Measurements from ENCODE around the gene RAB31. TPM values are rescaled to one million over a fixed set of nuclear protein-coding genes. Genes with fewer than 3 reads are reported as not detected.
A peak's percentile ranks its signal among the peaks of the same experiment; 100 is the strongest.

The RAB31 gene
- polyA plus RNA-seq, 1 donor: 27.1 TPM

GRCh38 chr18:9788860-9789259 lies 80.8 kb downstream of the RAB31 start:
- no peak for DNase-seq (ENCODE audit: low read depth)

- no peak for DNase-seq (ENCODE audit: low read depth)
These were observed 82.2 kb downstream of the RAB31 start for GRCh38 chr18:9790261-9790660.

DNA sequence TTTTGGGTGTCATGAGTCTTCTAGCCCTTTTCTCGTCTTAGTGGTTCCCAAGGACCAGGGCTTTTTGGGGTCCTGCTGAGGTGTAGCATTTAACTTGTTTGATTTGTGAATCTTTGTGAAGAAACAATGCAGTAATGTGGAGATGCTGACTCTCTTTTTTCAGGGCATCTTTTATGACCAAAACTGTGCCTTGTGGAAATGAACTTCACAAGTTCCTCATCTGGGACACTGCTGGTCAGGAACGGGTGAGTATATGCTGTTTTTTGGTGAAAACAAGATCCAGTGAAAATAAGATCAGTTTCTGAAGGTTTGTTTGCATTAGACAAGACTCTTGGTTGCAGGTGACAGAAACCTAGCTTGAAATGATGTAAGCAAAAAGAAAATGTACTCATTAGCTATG lies 83.9 kb downstream of the RAB31 start:
- no peak for DNase-seq (ENCODE audit: low read depth)

DNA sequence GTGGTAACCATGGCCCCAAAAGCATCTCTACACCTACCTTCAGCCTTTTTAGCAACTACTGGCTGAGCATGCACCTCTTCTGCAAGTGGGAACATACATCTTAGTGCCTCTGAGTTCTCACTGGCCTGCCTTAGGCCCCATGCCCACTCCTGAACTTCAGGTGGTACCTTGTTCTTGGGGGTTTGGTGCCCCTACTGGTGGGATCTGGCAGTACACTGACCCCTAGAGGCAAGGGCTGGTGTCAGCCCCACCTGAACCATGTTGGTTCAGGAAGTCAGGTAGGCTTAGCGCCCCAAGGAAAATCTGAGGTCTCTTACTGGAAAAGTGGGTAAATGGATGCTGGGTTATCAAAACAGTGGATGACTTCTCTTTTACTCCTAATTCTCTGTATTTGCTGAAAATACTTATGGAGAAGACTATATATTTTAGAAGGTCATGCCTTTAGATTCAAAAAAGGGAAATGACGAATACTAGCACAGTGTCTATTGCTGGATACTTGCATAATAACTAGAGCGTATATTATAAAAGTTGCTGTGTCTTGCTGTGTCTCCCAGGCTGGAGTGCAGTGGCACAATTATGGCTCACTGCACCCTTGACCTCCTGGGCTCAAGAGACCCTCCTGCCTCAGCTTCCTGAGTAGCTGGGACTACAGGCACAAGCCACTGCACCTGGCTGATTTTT lies 84.6 kb downstream of the RAB31 start:
- no peak for DNase-seq (ENCODE audit: low read depth)

DNA sequence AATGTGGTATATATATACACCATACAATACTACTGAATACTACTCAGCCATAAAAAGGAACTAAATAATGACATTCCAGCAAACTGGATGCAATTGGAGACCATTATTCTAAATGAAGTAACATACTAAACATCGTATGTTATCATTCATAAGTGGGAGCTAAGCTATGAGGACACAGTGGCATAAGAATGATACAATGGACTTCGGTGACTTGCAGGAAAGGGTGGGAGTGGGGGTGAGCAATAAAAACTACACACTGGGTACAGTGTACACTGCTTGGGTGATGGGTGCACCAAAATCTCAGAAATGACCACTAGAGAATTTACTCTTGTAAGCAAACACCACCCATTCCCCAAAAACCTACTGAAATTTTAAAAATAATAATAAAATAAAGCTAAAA lies 87.9 kb downstream of the RAB31 start:
- no peak for DNase-seq (ENCODE audit: low read depth)

- peak; percentile 72 for DNase-seq (ENCODE audit: low read depth)
These were observed 88.9 kb downstream of the RAB31 start for GRCh38 chr18:9796935-9797549.

DNA sequence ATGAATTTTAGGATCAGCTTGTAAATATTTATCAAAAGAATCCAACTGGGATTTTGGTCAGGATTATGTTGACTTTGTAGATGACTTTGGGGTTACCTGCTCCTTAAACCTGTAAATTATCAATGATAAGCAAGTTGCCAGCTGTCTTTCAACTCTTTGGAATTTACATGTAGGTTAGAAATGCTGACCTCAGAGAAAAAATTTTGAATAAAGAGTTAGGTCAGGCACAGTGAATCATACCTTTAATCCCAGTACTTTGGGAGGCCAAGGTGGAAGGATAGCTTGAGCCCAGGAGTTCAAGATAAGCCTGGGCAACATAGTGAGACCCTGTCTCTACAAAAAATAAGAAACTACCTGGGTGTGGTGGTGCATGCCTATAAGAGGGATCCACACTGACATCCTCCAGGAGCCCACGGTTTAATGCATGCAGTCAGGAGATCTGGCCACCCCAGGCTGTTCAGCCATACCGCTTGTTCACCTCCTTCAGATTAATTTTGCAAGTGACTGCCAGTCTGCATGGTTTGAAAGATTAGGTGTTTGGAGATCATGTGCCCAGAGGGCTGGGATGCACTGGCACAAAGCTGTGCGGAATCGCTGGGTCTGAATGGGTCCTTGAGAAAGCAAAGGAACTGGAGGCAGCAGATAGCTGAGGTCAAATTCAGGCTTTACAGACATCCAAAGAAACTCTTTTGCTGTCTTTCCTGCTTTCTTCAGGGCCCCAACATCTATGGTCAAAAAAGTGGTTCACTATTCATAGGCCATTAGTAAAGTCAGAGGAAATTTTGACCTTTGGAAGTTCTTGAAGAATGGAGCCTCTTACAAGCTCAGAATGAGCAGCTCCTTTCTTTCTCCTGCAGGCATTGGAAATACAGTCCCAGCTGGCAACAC lies 94.3 kb downstream of the RAB31 start:
- DNase-seq (ENCODE audit: low read depth): no peak

DNA sequence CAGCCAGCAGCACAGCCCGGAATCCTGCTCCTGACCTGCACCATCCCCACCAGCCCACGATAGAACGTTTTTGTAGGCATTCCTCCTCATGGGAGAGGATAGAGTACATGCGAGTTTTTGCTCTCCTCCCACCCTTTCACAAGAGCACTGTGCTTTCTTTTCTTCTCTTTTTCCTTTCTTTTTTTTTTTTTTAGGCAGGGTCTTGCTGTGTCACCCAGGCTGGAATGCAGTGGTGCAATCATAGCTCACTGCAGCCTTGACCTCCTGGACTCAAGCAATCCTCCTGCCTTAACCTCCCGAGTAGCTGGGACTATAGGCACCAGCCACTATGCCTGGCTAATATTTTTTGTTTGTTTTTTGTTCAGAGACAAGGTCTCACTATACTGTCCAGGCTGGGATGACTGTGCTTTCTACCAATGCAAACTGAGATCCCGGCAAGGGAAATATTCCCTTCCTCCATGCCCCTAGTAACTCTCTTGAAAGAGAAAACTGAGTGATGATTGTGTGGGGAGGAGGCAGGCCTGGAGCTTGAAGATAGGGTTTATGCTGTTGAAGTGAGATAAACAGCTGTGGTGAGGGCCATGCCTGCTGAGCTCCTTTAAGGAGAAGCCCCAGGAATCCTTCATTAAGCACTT lies 95.1 kb downstream of the RAB31 start:
- no peak for DNase-seq (ENCODE audit: low read depth)

DNA sequence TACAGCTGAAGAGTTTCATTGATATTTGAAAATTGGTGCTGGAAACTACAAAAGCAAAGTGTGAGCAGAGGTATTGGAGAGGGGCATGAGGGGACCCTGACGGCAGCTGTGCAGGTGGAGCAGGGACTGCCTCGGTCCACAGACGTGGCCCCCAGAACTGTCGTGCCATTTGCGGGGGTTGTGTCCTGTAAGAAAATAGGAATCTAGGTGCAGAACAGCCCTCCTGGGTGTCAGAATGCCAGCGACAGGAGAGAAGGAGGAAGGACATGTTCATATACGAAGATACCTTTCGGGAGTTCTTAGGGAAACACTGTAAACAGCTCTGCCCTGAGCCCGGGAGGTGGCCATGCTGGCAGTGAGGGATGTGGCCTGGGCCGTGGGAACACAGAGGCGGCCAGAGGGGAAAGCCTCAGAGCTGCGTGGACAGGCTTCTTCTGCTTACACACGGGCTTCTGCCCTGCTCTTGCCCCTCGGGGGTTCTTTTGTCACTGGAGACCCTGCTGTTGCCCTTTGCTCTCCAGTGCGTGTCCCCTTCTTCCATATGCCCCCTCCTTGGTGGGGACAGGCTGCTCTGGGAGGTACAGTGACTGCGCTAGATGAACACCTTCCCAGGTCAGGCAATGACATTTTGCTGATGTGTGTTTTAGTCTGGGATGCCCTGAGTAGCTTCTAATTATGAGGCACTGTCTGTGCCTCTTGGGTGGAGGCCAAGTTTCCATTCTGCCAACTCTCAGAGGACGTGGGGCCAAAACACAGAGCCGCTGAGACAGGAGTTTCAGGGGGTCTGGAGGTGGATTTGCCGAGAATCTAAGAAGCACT lies 95.8 kb downstream of the RAB31 start:
- no peak for DNase-seq (ENCODE audit: low read depth)

DNA sequence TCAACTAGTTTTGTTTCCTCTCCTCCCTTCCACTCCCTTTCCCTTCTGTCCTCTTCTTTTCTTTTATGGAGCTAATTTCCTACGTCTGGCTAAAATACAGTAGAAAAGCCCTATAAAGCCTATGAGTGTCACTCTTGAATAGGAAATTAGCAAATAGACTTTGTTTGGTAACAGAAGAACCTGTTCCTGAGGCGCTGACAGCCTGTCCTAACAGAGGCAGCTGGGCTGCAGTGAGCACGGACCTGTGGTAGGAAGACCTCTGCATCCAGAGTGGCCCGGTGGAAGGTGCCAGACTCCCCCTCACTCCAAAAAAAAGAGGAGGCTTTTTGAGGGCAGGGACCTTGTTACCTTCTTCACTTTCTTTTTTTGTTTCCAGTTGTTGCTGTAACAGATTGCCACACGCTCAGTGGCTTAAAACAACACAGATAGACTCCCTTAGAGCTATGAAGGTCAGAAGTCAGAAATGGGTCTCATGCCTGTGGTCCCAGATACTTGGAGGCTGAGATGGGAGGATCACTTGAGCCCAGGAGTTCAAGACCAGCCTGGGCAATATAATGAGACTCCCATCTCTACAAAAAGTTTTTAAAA lies 96.5 kb downstream of the RAB31 start:
- DNase-seq (ENCODE audit: low read depth): no peak

GRCh38 chr18:9806905-9807304 lies 98.8 kb downstream of the RAB31 start:
- DNase-seq (ENCODE audit: low read depth): no peak

DNA sequence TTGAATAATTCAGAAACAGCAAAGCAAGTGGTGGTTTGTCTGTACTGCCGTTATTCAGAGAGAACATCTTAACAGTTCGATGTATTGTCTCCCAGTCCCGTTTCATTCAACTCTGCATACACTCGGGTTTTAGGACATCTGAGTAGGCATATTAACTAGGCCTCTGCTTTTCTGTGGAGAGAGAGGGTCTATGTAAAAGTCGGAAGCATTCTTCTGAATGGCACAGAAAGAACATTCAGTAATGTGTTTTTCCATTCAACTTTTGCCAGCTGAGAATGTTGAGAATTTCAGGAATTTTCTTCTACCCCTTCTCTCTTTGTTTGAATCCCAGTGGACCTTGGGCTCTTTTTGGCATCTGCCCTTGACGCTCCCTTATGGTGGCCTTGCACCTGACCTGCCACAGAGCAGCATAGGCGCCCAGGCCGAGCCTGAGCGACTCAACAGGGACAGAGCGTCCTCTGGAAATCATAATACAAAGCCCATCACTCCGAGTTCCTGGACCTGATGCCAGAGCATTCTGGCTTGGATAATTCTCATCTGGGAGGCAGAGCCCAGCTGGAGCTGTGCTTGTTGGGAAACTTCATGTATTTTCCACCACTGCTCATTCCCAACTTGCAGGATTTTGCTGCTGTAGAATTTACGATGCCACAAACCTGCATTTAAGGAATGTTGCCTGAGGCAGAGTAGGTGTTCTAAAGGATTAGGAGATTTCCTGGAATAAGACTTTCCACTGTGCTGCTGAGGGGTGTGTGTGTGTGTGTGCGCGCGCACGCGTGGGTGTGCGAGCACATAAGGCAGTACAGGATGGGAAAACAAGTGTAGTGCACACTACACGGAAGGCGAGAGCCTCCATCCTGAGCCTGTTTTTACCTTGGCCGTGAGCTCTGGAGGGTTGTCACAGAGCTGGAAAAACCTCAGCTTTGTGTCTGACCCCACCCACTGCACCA lies 100.5 kb downstream of the RAB31 start:
- no peak for DNase-seq (ENCODE audit: low read depth)

- DNase-seq (ENCODE audit: low read depth): no peak
These were observed 101.6 kb downstream of the RAB31 start for GRCh38 chr18:9809697-9810096.

DNA sequence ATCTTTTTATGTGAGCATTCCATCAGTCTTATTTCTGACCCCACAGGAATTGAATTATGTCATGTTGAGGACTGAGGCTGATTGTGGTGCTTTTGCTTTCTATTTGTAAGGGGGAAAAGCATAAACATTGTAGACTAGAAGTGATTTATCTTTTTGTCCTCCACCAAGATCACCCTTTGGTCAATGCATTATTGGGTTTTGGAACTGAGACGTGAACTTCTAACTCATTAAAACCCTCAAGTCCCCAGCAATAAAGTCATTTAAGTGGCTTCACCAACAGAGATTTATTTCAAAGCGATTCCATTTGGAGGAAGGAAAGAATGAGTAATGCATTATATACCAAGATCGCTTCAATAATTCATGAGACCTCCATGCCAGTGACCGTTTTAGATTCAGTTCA lies 102.2 kb downstream of the RAB31 start:
- no peak for DNase-seq (ENCODE audit: low read depth)

- no peak for DNase-seq (ENCODE audit: low read depth)
These were observed 103.0 kb downstream of the RAB31 start for GRCh38 chr18:9810994-9811705.

DNA sequence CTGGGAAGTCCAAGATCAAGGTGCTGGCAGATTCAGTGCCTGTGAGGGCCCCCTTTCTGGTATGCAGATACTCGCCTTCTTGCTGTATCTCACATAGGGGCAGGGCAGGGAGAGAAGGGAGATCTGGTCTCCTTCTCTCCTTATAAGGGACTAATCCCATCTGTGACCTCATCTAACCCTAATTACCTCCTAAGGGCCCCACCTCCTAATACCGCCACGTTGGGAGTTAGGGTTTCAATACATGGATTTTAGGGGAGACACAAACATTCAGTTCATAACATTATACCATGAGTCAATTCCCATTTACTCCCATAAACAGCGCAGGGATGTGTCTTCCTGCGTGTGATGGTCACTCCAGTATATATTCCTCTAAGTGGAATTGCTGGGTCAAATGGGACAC lies 103.9 kb downstream of the RAB31 start:
- DNase-seq (ENCODE audit: low read depth): no peak

DNA sequence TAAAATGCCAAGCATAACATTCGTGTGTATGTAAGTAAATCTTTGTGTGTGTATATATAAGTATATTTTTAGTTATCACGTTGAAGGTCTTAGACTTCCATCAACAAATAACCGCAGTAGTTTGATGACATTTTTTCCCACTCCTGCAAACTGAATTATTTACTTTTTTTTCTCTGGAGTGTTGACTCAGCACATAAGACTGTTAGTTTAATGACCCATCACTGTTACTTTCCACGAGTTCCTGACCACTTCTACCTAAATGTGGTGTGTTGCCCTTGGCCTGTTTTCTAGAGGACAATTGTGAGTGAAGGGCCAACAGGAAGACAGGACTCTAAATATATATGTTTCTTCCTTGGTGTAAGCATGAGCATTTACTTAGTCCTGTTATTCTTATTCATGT lies 106.3 kb downstream of the RAB31 start:
- DNase-seq (ENCODE audit: low read depth): no peak

DNA sequence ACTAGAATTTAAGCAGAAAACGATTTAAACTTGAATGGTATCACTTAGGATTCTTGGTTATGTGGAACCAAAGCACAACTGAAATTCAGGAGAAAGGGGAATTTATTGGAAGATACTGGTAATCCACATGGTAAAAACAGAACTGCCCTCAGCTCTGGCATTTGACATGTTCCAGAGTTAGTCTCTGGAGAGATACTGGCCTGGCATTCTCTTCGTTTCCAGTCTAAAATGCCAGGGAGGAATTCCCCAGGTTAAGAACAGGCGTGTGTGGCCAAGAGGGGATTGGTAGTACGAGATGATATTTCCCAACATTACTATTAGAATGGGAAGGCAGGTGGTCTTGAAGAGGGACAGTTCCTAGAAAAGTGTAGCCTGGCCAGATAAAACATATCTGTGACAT lies 109.2 kb downstream of the RAB31 start:
- no peak for DNase-seq (ENCODE audit: low read depth)

- DNase-seq (ENCODE audit: low read depth): no peak
These were observed 109.8 kb downstream of the RAB31 start for GRCh38 chr18:9817725-9818422.

Measured in forelimb muscle (tissue), 1 donor.